ENCODE measurements around the gene MARK1.

DNA sequence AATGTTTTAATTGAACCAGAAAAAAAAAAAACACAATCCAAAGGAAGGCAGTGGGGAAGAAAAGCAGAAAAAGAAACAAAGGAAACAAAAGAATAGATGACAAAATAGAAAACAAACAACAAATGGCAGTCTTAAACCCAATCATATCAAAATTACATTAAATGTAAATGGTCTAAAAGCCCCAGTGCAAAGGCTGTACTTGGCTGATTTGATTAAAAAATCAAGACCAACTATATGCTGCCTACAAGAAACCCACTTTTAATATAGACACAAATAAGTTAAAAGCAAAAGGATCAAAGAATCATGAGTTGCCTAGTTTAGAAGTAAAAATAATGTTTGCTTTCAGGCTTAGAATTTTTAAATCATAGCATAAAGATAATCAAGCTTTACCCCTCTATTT is 142.4 kb downstream of the MARK1 start:
- TF ChIP-seq FOXM1 (IDR thresholded peaks at IDR 0.05; ENCODE audit: low read depth, low read length) (no peak), FOS (IDR thresholded peaks at IDR 0.05; ENCODE audit: borderline replicate concordance, extremely low read depth, insufficient read length) (no peak), RELB (IDR thresholded peaks at IDR 0.05; ENCODE audit: low read depth) (no peak), SPI1 (IDR thresholded peaks at IDR 0.05; ENCODE audit: borderline replicate concordance, insufficient read depth, low read depth, low read length) (no peak), NR2C2 (IDR thresholded peaks at IDR 0.05; ENCODE audit: borderline replicate concordance, control insufficient read depth, insufficient read length, low read depth) (no peak), MLLT1 (IDR thresholded peaks at IDR 0.05) (no peak)
- TF ChIP-seq, protein P1, sequence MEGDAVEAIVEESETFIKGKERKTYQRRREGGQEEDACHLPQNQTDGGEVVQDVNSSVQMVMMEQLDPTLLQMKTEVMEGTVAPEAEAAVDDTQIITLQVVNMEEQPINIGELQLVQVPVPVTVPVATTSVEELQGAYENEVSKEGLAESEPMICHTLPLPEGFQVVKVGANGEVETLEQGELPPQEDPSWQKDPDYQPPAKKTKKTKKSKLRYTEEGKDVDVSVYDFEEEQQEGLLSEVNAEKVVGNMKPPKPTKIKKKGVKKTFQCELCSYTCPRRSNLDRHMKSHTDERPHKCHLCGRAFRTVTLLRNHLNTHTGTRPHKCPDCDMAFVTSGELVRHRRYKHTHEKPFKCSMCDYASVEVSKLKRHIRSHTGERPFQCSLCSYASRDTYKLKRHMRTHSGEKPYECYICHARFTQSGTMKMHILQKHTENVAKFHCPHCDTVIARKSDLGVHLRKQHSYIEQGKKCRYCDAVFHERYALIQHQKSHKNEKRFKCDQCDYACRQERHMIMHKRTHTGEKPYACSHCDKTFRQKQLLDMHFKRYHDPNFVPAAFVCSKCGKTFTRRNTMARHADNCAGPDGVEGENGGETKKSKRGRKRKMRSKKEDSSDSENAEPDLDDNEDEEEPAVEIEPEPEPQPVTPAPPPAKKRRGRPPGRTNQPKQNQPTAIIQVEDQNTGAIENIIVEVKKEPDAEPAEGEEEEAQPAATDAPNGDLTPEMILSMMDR (IDR thresholded peaks at IDR 0.05 in 2 of 3, conservative IDR thresholded peaks at IDR 0.05 in 1 of 3; ENCODE audit: control insufficient read depth in 2 of 3, extremely low read depth in 1 of 3, insufficient read depth in 1 of 3, low read depth in 3 of 3, low read length in 3 of 3), result no peak

Measured in GM12878 (cell line).